ENCODE data around the gene METTL13. TPM values are rescaled to one million over a fixed set of nuclear protein-coding genes. Genes with fewer than 3 reads are reported as not detected.
A peak's percentile ranks its signal among the peaks of the same experiment; 100 is the strongest.

Gene METTL13
- total RNA-seq, 3 donors from 2014 or later (not counting 1 experiment from before 2014, with no cell fraction given): 12.1 to 23.3 (median 18.2) TPM

GRCh38 chr1:171800342-171800741, 18.9 kb downstream of the METTL13 start:
- ATAC-seq: no peak
- Histone ChIP-seq H3K27ac (ENCODE audit: low read length) (no peak overlapping the region), H3K27me3 (ENCODE audit: control insufficient read depth, insufficient read depth, low read length) (no peaks in the 10 kb centered on the region), H3K36me3 (ENCODE audit: control insufficient read depth, insufficient read depth, low read length) (peaks cover 27% of the 10 kb centered on the region), H3K4me1 (ENCODE audit: control insufficient read depth, insufficient read depth, low read length) (peaks cover 5% of the 10 kb centered on the region), H3K4me3 (ENCODE audit: low read length) (no peak overlapping the region), H3K9me3 (ENCODE audit: control insufficient read depth, insufficient read depth, low read length) (no peaks in the 10 kb centered on the region)
- Mint-ChIP-seq H3K9me3 (no peaks in the 10 kb centered on the region), H3K4me3 (no peak overlapping the region), H3K27me3 (ENCODE audit: low read depth in 2 of 2) (no peaks in the 10 kb centered on the region), H3K27ac (no peak overlapping the region), H3K36me3 (peaks cover 14% of the 10 kb centered on the region), H3K4me1 (peaks cover 6 to 10% of the 10 kb centered on the region in 2 donors)
- no peak for TF ChIP-seq CTCF (IDR thresholded peaks at IDR 0.05)
- intact Hi-C loops (cut with micrococcal nuclease): loop anchor here (5.0 kb wide), 1 partner anchor 642 kb away; the partner anchor contains the start of gene PIGC
- no peak for DNase-seq
- WGBS (ENCODE audit: insufficient coverage): 100% methylated on average over 3 of the region's 3 CpGs

GRCh38 chr1:171800851-171801250, 19.4 kb downstream of the METTL13 start:
- no peak overlapping the region for H3K27ac Mint-ChIP-seq
- no peak overlapping the region for H3K4me3 Mint-ChIP-seq
- DNase-seq: no peak
- 63% methylated on average over 1 of the region's 3 CpGs for WGBS (ENCODE audit: insufficient coverage)
- H3K4me1 ChIP-seq (ENCODE audit: control insufficient read depth, insufficient read depth, low read length): peaks cover 10% of the 10 kb centered on the region
- H3K27me3 Mint-ChIP-seq (ENCODE audit: low read depth in 2 of 2): no peaks in the 10 kb centered on the region
- ATAC-seq: no peak
- peaks cover 14% of the 10 kb centered on the region for H3K36me3 Mint-ChIP-seq
- H3K27me3 ChIP-seq (ENCODE audit: control insufficient read depth, insufficient read depth, low read length): no peaks in the 10 kb centered on the region
- no peak overlapping the region for H3K4me3 ChIP-seq (ENCODE audit: low read length)
- no peaks in the 10 kb centered on the region for H3K9me3 Mint-ChIP-seq
- H3K4me1 Mint-ChIP-seq: peaks cover 11 to 15% of the 10 kb centered on the region in 2 donors
- H3K36me3 ChIP-seq (ENCODE audit: control insufficient read depth, insufficient read depth, low read length): peaks cover 22% of the 10 kb centered on the region
- no peak overlapping the region for H3K27ac ChIP-seq (ENCODE audit: low read length)
- intact Hi-C loops (cut with micrococcal nuclease): loop anchor here (1.0 to 5.0 kb wide), 2 partner anchors 184 to 641 kb away; partner anchors contain the start of gene PIGC
- H3K9me3 ChIP-seq (ENCODE audit: control insufficient read depth, insufficient read depth, low read length): no peaks in the 10 kb centered on the region
- no peak for TF ChIP-seq CTCF (IDR thresholded peaks at IDR 0.05)

- Mint-ChIP-seq H3K27me3 (ENCODE audit: low read depth in 2 of 2) (no peaks in the 10 kb centered on the region), H3K4me1 (peaks cover 16 to 17% of the 10 kb centered on the region in 2 donors), H3K9me3 (no peaks in the 10 kb centered on the region), H3K36me3 (peaks cover 9% of the 10 kb centered on the region), H3K27ac (no peak overlapping the region), H3K4me3 (no peak overlapping the region)
- peak in 1 of 2 donors; percentile 58 for DNase-seq
- H3K27me3 ChIP-seq (ENCODE audit: control insufficient read depth, insufficient read depth, low read length): no peaks in the 10 kb centered on the region
- peaks cover 13% of the 10 kb centered on the region for H3K4me1 ChIP-seq (ENCODE audit: control insufficient read depth, insufficient read depth, low read length)
- peak; percentile 75 for TF ChIP-seq CTCF (IDR thresholded peaks at IDR 0.05)
- no peak overlapping the region for H3K27ac ChIP-seq (ENCODE audit: low read length)
- no peak overlapping the region for H3K4me3 ChIP-seq (ENCODE audit: low read length)
- 8% methylated on average over 2 of the region's 2 CpGs for WGBS (ENCODE audit: insufficient coverage)
- ATAC-seq: no peak
- peaks cover 18% of the 10 kb centered on the region for H3K36me3 ChIP-seq (ENCODE audit: control insufficient read depth, insufficient read depth, low read length)
- H3K9me3 ChIP-seq (ENCODE audit: control insufficient read depth, insufficient read depth, low read length): no peaks in the 10 kb centered on the region
- intact Hi-C loops (cut with micrococcal nuclease): loop anchor here (1.0 to 5.0 kb wide), 2 partner anchors 184 to 641 kb away; partner anchors contain the start of gene PIGC
Observed at GRCh38 chr1:171801487-171801891, 20.0 kb downstream of the METTL13 start.

- WGBS (ENCODE audit: insufficient coverage): 97% methylated on average over 3 of the region's 3 CpGs
- Histone ChIP-seq H3K9me3 (ENCODE audit: control insufficient read depth, insufficient read depth, low read length) (no peaks in the 10 kb centered on the region), H3K4me1 (ENCODE audit: control insufficient read depth, insufficient read depth, low read length) (peaks cover 13% of the 10 kb centered on the region), H3K27me3 (ENCODE audit: control insufficient read depth, insufficient read depth, low read length) (no peaks in the 10 kb centered on the region), H3K27ac (ENCODE audit: low read length) (no peak overlapping the region), H3K4me3 (ENCODE audit: low read length) (no peak overlapping the region), H3K36me3 (ENCODE audit: control insufficient read depth, insufficient read depth, low read length) (peaks cover 11% of the 10 kb centered on the region)
- Mint-ChIP-seq H3K36me3 (peaks cover 1% of the 10 kb centered on the region), H3K9me3 (no peaks in the 10 kb centered on the region), H3K4me1 (peaks cover 20 to 22% of the 10 kb centered on the region in 2 donors), H3K27me3 (ENCODE audit: low read depth in 2 of 2) (no peaks in the 10 kb centered on the region), H3K4me3 (no peak overlapping the region), H3K27ac (no peak overlapping the region)
- no peak for ATAC-seq
- intact Hi-C loops (cut with micrococcal nuclease): loop anchor here (5.0 kb wide), 1 partner anchor 640 kb away; the partner anchor contains the start of gene PIGC
- no peak for TF ChIP-seq CTCF (IDR thresholded peaks at IDR 0.05)
- DNase-seq: no peak
Observed at GRCh38 chr1:171802207-171802606, 20.7 kb downstream of the METTL13 start.

Data from natural killer cell (primary cell).